CD14-positive monocyte (primary cell): ENCODE measurements around the gene OPALIN. TPM values are rescaled to one million over a fixed set of nuclear protein-coding genes. Genes with fewer than 3 reads are reported as not detected.

Experiments
- DNase-seq, 3 donors: peaks; one replicate each; pipeline ENCODE4 v3.0.0-alpha.2; 2011 to 2022
- H2AFZ ChIP-seq: 2 replicates; pipeline ENCODE4 v1.6.0; 2012; ENCODE audit warnings: mild to moderate bottlenecking, low read depth, low read length, inconsistent platforms; ENCODE audit not compliant: insufficient read depth, poor library complexity, severe bottlenecking
- H3K27ac ChIP-seq, 2 donors: 1 replicate in 1 of 2; 2 replicates in 1 of 2; pipeline ENCODE4 v1.5.1; 2012 to 2013; ENCODE audit warnings: low read length in 2 of 2, control low read depth in 1 of 2, inconsistent platforms in 1 of 2, low read depth in 1 of 2, mild to moderate bottlenecking in 1 of 2
- H3K27me3 ChIP-seq, 2 donors: one replicate each; pipeline versions ENCODE4 v1.6.0 to v1.6.1; 2011 to 2013; ENCODE audit warnings: low read length in 2 of 2; ENCODE audit not compliant: control insufficient read depth in 2 of 2, insufficient read depth in 2 of 2
- H3K36me3 ChIP-seq, 2 donors: replicated peaks in 1 of 2; 1 replicate in 1 of 2; 2 replicates in 1 of 2; pipeline versions ENCODE4 v1.5.1 to v1.6.1; 2012 to 2013; ENCODE audit warnings: low read length in 2 of 2, control low read depth in 1 of 2, inconsistent platforms in 1 of 2, mild to moderate bottlenecking in 1 of 2; ENCODE audit not compliant: insufficient read depth in 2 of 2, control insufficient read depth in 1 of 2
- H3K4me1 ChIP-seq, 2 donors: 1 replicate in 1 of 2; 2 replicates in 1 of 2; pipeline versions ENCODE4 v1.5.1 to v1.6.1; 2012 to 2013; ENCODE audit warnings: low read length in 2 of 2, control low read depth in 1 of 2, inconsistent platforms in 1 of 2, mild to moderate bottlenecking in 1 of 2, moderate library complexity in 1 of 2; ENCODE audit not compliant: insufficient read depth in 2 of 2, control insufficient read depth in 1 of 2
- H3K4me2 ChIP-seq: replicated peaks from 2 replicates; pipeline ENCODE3; 2012; ENCODE audit warnings: low read length, moderate library complexity, mild to moderate bottlenecking; ENCODE audit not compliant: poor library complexity, severe bottlenecking; ENCODE audit errors: extremely low read depth
- H3K4me3 ChIP-seq, 3 experiments: fragments of 200-600 bp in 1 of 3; sonication (generic) in 1 of 3; replicated peaks in 1 of 3; 1 replicate in 2 of 3; 2 replicates in 1 of 3; pipeline ENCODE4 v1.5.1; 2011 to 2013; ENCODE audit warnings: low read length in 3 of 3, mild to moderate bottlenecking in 3 of 3, control low read depth in 2 of 3, low read depth in 2 of 3, inconsistent platforms in 1 of 3, moderate library complexity in 1 of 3
- H3K79me2 ChIP-seq: 2 replicates; pipeline ENCODE4 v1.6.0; 2012; ENCODE audit warnings: mild to moderate bottlenecking, control low read depth, inconsistent platforms, low read length, moderate library complexity; ENCODE audit not compliant: insufficient read depth
- H3K9ac ChIP-seq: 2 replicates; pipeline ENCODE4 v1.6.0; 2017; ENCODE audit warnings: low read length, mild to moderate bottlenecking; ENCODE audit not compliant: insufficient read depth, poor library complexity, severe bottlenecking
- H3K9me3 ChIP-seq, 2 donors: replicated peaks in 1 of 2; 1 replicate in 1 of 2; 2 replicates in 1 of 2; pipeline versions ENCODE4 v1.5.1 to v1.6.1; 2012 to 2013; ENCODE audit warnings: low read length in 2 of 2, control low read depth in 1 of 2; ENCODE audit not compliant: control insufficient read depth in 1 of 2, insufficient read depth in 1 of 2
- H4K20me1 ChIP-seq: 2 replicates; pipeline ENCODE4 v1.6.0; 2012; ENCODE audit warnings: mild to moderate bottlenecking, low read length, control low read depth, moderate library complexity; ENCODE audit not compliant: insufficient read depth
- H3K27ac Mint-ChIP-seq, 7 donors: one replicate each; pipeline ENCODE4 v1.8.0; 2020; ENCODE audit warnings: mild to moderate bottlenecking in 7 of 7, mixed read lengths in 7 of 7, moderate library complexity in 6 of 7, inconsistent platforms in 2 of 7
- H3K27me3 Mint-ChIP-seq, 3 donors: one replicate each; pipeline ENCODE4 v1.8.0; 2021 to 2022; ENCODE audit warnings: low read depth in 3 of 3, mild to moderate bottlenecking in 3 of 3, mixed read lengths in 3 of 3, moderate library complexity in 3 of 3, inconsistent platforms in 1 of 3
- H3K36me3 Mint-ChIP-seq, 2 donors: one replicate each; pipeline ENCODE4 v1.8.0; 2020; ENCODE audit warnings: mixed read lengths in 2 of 2, inconsistent platforms in 1 of 2, mild to moderate bottlenecking in 1 of 2
- H3K4me1 Mint-ChIP-seq: one replicate; pipeline ENCODE4 v1.8.0; 2020; ENCODE audit warnings: mild to moderate bottlenecking, mixed read lengths
- H3K4me3 Mint-ChIP-seq, 2 donors: one replicate each; pipeline ENCODE4 v1.8.0; 2020; ENCODE audit warnings: mild to moderate bottlenecking in 2 of 2, mixed read lengths in 2 of 2, moderate library complexity in 1 of 2
- H3K9me3 Mint-ChIP-seq, 7 donors: one replicate each; pipeline ENCODE4 v1.8.0; 2020 to 2022; ENCODE audit warnings: mixed read lengths in 7 of 7, mild to moderate bottlenecking in 6 of 7, moderate library complexity in 6 of 7, inconsistent platforms in 2 of 7
- WGBS: methylation state at CpG from one replicate; pipeline ENCODE4 v1.1.5; 2013; ENCODE audit warnings: missing lambda C conversion rate; ENCODE audit not compliant: insufficient coverage; 5-methylcytosine and 5-hydroxymethylcytosine counted together
- intact Hi-C, 2 donors: fragments of 100-400 bp; cut with micrococcal nuclease; formaldehyde crosslinking; loops; one replicate each; pipeline versions ENCODE4 v1.15.0 to v1.15.1; 2023
- polyA plus RNA-seq, 3 donors: library from polyadenylated mRNA; depleted of rRNA in 1 of 3; unstranded in 2 of 3; stranded (reverse) in 1 of 3; fragments of 300-500 nt in 2 of 3; fragments of >200 nt in 1 of 3; fragmentation: Illumina TruSeq in 2 of 3; gene quantifications; 1 replicate in 2 of 3; 2 replicates in 1 of 3; pipeline ENCODE4 v1.2.3, GENCODE V29; 2012 to 2021
- TF ChIP-seq, protein P1 (sequence below): fragments of 200-600 bp; IDR thresholded peaks from one replicate; pipeline ENCODE4 v1.8.0; 2022; ENCODE audit warnings: antibody characterized with exemption, mild to moderate bottlenecking

OPALIN gene
- polyA plus RNA-seq, 3 donors, result not detected

DNA sequence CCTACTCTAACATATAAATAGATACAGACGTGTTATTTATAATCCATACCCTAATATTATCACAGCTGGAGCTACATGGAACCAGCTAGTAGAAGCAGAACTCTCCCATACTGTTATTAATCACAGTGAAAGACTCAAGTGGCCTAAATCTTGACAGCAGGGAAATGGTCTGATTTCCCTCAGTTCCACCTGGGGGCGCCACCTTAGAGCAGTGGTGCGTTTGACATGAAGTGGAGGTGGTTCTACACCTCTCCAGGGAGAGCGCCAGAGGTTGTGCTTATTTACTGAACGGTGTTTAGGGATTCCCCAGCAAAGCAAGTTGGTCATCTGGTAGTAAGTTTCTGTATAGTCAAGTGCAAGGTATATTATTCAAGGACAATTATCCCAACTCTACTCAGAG, 37.0 kb downstream of the OPALIN start:
- 100% methylated on average over 1 of the region's 5 CpGs for WGBS
- H3K36me3 ChIP-seq, result no peaks in the 10 kb centered on the region
- H3K4me1 Mint-ChIP-seq, result no peaks in the 10 kb centered on the region
- no peaks in the 10 kb centered on the region for H3K4me1 ChIP-seq
- TF ChIP-seq, protein P1, sequence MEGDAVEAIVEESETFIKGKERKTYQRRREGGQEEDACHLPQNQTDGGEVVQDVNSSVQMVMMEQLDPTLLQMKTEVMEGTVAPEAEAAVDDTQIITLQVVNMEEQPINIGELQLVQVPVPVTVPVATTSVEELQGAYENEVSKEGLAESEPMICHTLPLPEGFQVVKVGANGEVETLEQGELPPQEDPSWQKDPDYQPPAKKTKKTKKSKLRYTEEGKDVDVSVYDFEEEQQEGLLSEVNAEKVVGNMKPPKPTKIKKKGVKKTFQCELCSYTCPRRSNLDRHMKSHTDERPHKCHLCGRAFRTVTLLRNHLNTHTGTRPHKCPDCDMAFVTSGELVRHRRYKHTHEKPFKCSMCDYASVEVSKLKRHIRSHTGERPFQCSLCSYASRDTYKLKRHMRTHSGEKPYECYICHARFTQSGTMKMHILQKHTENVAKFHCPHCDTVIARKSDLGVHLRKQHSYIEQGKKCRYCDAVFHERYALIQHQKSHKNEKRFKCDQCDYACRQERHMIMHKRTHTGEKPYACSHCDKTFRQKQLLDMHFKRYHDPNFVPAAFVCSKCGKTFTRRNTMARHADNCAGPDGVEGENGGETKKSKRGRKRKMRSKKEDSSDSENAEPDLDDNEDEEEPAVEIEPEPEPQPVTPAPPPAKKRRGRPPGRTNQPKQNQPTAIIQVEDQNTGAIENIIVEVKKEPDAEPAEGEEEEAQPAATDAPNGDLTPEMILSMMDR, result no peak
- H3K27ac ChIP-seq, result no peak overlapping the region
- DNase-seq, result no peak
- H3K4me3 Mint-ChIP-seq, result no peak overlapping the region
- H3K9me3 Mint-ChIP-seq, result peaks cover 0 to 2% (median 0%) of the 10 kb centered on the region in 7 donors
- no peak overlapping the region for H3K4me2 ChIP-seq
- intact Hi-C loops, result no loop called here
- no peak overlapping the region for H2AFZ ChIP-seq
- no peaks in the 10 kb centered on the region for H3K36me3 Mint-ChIP-seq
- no peaks in the 10 kb centered on the region for H3K79me2 ChIP-seq
- no peak overlapping the region for H3K4me3 ChIP-seq
- H3K9me3 ChIP-seq, result no peaks in the 10 kb centered on the region
- H3K9ac ChIP-seq, result no peak overlapping the region
- H3K27ac Mint-ChIP-seq, result no peak overlapping the region
- no peaks in the 10 kb centered on the region for H4K20me1 ChIP-seq
- no peaks in the 10 kb centered on the region for H3K27me3 ChIP-seq
- H3K27me3 Mint-ChIP-seq, result peaks cover 0 to 1% (median 1%) of the 10 kb centered on the region in 3 donors

DNA sequence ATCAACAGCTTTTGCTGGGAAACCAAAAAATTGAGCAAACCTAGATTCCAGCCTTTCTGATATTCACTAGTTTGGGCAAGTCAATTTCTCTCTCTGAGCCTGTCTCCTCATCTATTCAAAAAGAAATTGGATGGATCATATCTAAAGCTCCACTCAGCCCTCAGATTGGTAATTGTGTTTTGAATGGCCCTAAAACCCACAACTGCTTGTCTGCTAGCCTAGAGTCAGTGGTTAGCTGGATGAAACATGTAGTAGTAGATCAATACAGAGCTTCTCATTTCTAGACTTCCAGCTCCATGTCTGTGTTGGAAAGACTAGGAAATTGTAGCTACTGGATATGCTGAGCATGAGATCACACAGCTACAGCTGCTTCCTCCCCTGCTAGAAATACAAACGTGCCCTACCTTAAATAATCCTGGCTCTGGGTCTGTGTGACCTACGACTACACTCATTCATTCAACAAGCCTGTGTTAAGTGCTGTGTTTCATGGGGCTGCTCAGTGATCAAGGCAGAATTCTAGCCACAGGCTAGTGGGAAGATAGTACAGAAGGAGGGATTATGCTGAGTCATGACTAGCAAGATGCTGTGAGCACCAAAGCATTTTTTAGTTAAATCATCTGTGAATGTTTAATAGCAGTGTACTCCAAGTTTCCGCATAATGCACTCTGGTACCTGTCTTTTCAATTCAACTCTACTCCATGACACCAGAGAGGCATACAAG, 38.9 kb downstream of the OPALIN start:
- Histone ChIP-seq H3K4me2 (no peak overlapping the region), H3K27ac (no peak overlapping the region), H3K9ac (no peak overlapping the region), H3K36me3 (no peaks in the 10 kb centered on the region), H3K9me3 (no peaks in the 10 kb centered on the region), H3K4me3 (no peak overlapping the region), H2AFZ (no peak overlapping the region), H3K79me2 (no peaks in the 10 kb centered on the region), H3K4me1 (peaks cover 0 to 5% of the 10 kb centered on the region in 2 donors), H4K20me1 (no peaks in the 10 kb centered on the region), H3K27me3 (no peaks in the 10 kb centered on the region)
- intact Hi-C loops, result no loop called here
- H3K27me3 Mint-ChIP-seq, result peaks cover 0 to 1% (median 0%) of the 10 kb centered on the region in 3 donors
- no peaks in the 10 kb centered on the region for H3K36me3 Mint-ChIP-seq
- TF ChIP-seq, protein P1, result no peak
- H3K9me3 Mint-ChIP-seq, result peaks cover 0 to 2% (median 0%) of the 10 kb centered on the region in 7 donors
- DNase-seq, result no peak
- no peak overlapping the region for H3K27ac Mint-ChIP-seq
- H3K4me1 Mint-ChIP-seq, result peaks cover 9% of the 10 kb centered on the region
- no CpG with 5 or more reads among the region's 3 CpGs for WGBS
- H3K4me3 Mint-ChIP-seq, result no peak overlapping the region
